ENCODE measurements around the gene LHFPL3.

DNA sequence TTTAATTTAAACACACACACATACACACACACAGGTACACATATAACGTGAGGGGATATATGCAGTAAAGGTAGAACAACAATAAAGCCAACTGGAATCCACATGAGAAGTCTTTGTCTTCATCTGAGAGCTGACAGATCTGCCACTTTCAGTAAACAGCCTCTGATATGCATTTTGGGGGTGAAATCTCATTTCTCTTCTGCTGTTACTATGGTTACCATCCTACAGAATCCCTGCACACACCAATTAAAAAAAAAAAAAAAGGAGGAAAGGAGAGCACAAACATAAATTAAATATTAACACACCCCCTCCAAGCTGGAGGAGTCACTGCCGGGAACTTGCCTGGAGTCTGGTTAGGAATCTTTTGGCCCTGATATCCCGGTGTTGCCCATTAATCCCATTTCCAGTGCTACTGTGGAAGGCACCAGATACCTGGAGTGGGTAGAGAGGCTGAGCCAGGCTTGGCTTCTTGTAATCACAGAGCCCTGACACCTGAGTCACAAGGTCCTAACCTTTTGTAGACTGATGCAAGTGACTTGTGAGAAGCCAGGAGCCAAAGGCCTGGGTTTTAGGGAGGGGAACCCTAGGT lies 169.1 kb downstream of the LHFPL3 start:
- TF ChIP-seq, protein P1, sequence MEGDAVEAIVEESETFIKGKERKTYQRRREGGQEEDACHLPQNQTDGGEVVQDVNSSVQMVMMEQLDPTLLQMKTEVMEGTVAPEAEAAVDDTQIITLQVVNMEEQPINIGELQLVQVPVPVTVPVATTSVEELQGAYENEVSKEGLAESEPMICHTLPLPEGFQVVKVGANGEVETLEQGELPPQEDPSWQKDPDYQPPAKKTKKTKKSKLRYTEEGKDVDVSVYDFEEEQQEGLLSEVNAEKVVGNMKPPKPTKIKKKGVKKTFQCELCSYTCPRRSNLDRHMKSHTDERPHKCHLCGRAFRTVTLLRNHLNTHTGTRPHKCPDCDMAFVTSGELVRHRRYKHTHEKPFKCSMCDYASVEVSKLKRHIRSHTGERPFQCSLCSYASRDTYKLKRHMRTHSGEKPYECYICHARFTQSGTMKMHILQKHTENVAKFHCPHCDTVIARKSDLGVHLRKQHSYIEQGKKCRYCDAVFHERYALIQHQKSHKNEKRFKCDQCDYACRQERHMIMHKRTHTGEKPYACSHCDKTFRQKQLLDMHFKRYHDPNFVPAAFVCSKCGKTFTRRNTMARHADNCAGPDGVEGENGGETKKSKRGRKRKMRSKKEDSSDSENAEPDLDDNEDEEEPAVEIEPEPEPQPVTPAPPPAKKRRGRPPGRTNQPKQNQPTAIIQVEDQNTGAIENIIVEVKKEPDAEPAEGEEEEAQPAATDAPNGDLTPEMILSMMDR (IDR thresholded peaks at IDR 0.05) = no peak
- no peak for TF ChIP-seq POLR2A (IDR thresholded peaks at IDR 0.05; ENCODE audit: low read depth)
- TF ChIP-seq EP300 (IDR thresholded peaks at IDR 0.05) = no peak

All from esophagus muscularis mucosa (tissue), 4 donors.